HG03103 (cell line): Measurements from ENCODE around the gene GALNT2.

Experiments
- ATAC-seq: cut with Tn5 transposase; IDR thresholded peaks from one replicate; pipeline ENCODE4 v1.9.1; 2021; ENCODE audit warnings: low read depth; ENCODE audit not compliant: unreplicated experiment

Gene GALNT2

GRCh38 chr1:230280906-230281413 lies 213.9 kb downstream of the GALNT2 start:
- ATAC-seq: no peak

GRCh38 chr1:230281556-230281955 lies 214.5 kb downstream of the GALNT2 start:
- no peak for ATAC-seq

- ATAC-seq: no peak
These were observed 215.1 kb downstream of the GALNT2 start for GRCh38 chr1:230282157-230282556.

- no peak for ATAC-seq
These were observed 216.6 kb downstream of the GALNT2 start for GRCh38 chr1:230283678-230284077.

- ATAC-seq: no peak
These were observed 217.9 kb downstream of the GALNT2 start for GRCh38 chr1:230284891-230285290.

- no peak for ATAC-seq
These were observed 218.3 kb downstream of the GALNT2 start for GRCh38 chr1:230285351-230285750.

GRCh38 chr1:230286166-230286889 lies 219.3 kb downstream of the GALNT2 start:
- ATAC-seq: no peak

- no peak for ATAC-seq
These were observed 219.8 kb downstream of the GALNT2 start for GRCh38 chr1:230286890-230287269.

GRCh38 chr1:230287674-230288315 lies 220.8 kb downstream of the GALNT2 start:
- no peak for ATAC-seq

GRCh38 chr1:230288641-230289349 lies 221.8 kb downstream of the GALNT2 start:
- no peak for ATAC-seq

- ATAC-seq: no peak
These were observed 222.3 kb downstream of the GALNT2 start for GRCh38 chr1:230289350-230289644.

- no peak for ATAC-seq
These were observed 224.9 kb downstream of the GALNT2 start for GRCh38 chr1:230291731-230292620.

GRCh38 chr1:230292689-230293389 lies 225.8 kb downstream of the GALNT2 start:
- no peak for ATAC-seq

- no peak for ATAC-seq
These were observed 226.3 kb downstream of the GALNT2 start for GRCh38 chr1:230293390-230293700.

- ATAC-seq: no peak
These were observed 228.3 kb downstream of the GALNT2 start for GRCh38 chr1:230295367-230295766.

GRCh38 chr1:230299191-230300006 lies 232.4 kb downstream of the GALNT2 start:
- ATAC-seq: no peak

GRCh38 chr1:230300322-230301301 lies 233.6 kb downstream of the GALNT2 start:
- ATAC-seq: no peak

GRCh38 chr1:230301322-230301721 lies 234.3 kb downstream of the GALNT2 start:
- no peak for ATAC-seq
